Stimulated activated CD8-positive, alpha-beta memory T cell treated with anti-CD3 and anti-CD28 coated beads, Interleukin-4, amount 100 ng/mL, for 48 hours (primary cell): ENCODE results near the gene CAGE1.
A peak's percentile ranks its signal among the peaks of the same experiment; 100 is the strongest.

Source experiments
- DNase-seq: peaks from one replicate; pipeline ENCODE4 v3.0.0-alpha.2; 2020

CAGE1 gene

GRCh38 chr6:7301702-7302101 lies 87.8 kb downstream of the CAGE1 start:
- no peak for DNase-seq

GRCh38 chr6:7300926-7301325 lies 88.6 kb downstream of the CAGE1 start:
- DNase-seq: no peak

GRCh38 chr6:7298113-7298512 lies 91.4 kb downstream of the CAGE1 start:
- no peak for DNase-seq

GRCh38 chr6:7296602-7297001 lies 92.9 kb downstream of the CAGE1 start:
- no peak for DNase-seq

- DNase-seq: no peak
These were observed 93.6 kb downstream of the CAGE1 start for GRCh38 chr6:7295916-7296315.

GRCh38 chr6:7292596-7293255 lies 96.8 kb downstream of the CAGE1 start:
- DNase-seq: no peak

- no peak for DNase-seq
These were observed 99.5 kb downstream of the CAGE1 start for GRCh38 chr6:7290079-7290478.

- no peak for DNase-seq
These were observed 104.1 kb downstream of the CAGE1 start for GRCh38 chr6:7285416-7285815.

- DNase-seq: peak; percentile 15
These were observed 105.9 kb downstream of the CAGE1 start for GRCh38 chr6:7283676-7284075.

- peak; percentile 22 for DNase-seq
These were observed 107.2 kb downstream of the CAGE1 start for GRCh38 chr6:7282097-7282906.
